BE2C (cell line): Measurements from ENCODE around the gene FGD4.
"Not testable (repeated sequence)": the region's sequence is repeated elsewhere in the genome, so short reads cannot be mapped to it uniquely, and the experiment has no call there.

ENCODE experiments used
- DNase-seq: peaks from one replicate; pipeline ENCODE4 v3.0.0-alpha.2; 2020
- H3K27me3 ChIP-seq: fragments of 250-450 bp; sonication (Bioruptor Pico); 2 replicates; pipeline ENCODE4 v1.5.1; 2020; ENCODE audit warnings: mild to moderate bottlenecking
- H3K36me3 ChIP-seq: fragments of 250-450 bp; sonication (Bioruptor Pico); 2 replicates; pipeline ENCODE4 v1.5.1; 2020; ENCODE audit warnings: mild to moderate bottlenecking
- H3K4me1 ChIP-seq: fragments of 250-450 bp; sonication (Bioruptor Pico); 2 replicates; pipeline ENCODE4 v1.5.1; 2020
- H3K4me3 ChIP-seq: 2 replicates; pipeline ENCODE4 v1.5.1; 2011; ENCODE audit warnings: low read depth, low read length
- H3K9me3 ChIP-seq: fragments of 250-450 bp; sonication (Bioruptor Pico); 2 replicates; pipeline ENCODE4 v1.5.1; 2020
- TF ChIP-seq, protein P1 (sequence below): IDR thresholded peaks from 2 replicates; pipeline ENCODE4 v1.5.1; 2012; ENCODE audit warnings: mild to moderate bottlenecking, low read depth, low read length

FGD4 gene

DNA sequence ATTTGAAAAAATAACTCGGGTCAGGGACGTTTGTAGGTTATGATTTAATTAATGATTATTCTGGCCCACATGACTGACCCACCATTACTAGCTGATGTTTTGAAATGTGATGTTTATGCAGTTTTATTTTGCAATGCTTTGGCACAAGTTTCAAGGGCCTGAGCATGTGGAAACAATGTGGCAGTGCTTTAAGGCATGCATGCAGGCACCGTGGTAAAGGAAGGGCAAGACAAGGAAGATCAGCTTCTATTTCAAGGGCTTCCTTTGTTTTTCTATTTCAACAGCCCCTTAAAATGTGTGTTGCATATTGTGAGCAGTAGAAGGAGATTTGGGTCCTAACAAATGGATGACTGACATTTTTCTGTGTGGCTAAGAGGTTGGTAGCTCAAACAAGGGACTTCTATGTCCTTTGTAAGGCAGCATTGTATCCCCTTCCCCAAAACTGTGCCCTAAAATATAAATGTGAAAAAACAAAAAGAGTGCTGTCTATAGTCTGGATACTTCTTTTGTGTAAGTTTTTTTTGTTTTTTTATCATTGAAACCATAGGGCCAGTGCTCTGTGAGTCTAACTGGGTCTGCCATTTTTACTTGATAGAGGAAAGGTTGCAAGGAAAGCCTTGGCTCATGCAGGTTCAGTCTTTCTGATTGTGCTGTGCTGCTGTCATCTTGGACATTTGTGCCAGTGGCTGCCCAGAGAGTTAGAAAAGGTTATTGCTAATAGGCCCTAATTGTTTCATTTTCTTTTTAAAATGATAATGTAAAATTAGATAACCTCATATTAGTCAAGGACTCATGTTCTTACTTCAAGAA, 103.5 kb downstream of the FGD4 start:
- TF ChIP-seq, protein P1, sequence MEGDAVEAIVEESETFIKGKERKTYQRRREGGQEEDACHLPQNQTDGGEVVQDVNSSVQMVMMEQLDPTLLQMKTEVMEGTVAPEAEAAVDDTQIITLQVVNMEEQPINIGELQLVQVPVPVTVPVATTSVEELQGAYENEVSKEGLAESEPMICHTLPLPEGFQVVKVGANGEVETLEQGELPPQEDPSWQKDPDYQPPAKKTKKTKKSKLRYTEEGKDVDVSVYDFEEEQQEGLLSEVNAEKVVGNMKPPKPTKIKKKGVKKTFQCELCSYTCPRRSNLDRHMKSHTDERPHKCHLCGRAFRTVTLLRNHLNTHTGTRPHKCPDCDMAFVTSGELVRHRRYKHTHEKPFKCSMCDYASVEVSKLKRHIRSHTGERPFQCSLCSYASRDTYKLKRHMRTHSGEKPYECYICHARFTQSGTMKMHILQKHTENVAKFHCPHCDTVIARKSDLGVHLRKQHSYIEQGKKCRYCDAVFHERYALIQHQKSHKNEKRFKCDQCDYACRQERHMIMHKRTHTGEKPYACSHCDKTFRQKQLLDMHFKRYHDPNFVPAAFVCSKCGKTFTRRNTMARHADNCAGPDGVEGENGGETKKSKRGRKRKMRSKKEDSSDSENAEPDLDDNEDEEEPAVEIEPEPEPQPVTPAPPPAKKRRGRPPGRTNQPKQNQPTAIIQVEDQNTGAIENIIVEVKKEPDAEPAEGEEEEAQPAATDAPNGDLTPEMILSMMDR = no peak
- Histone ChIP-seq H3K9me3 (no peaks in the 10 kb centered on the region; the same call in 1 of the 2 replicates), H3K4me1 (peaks cover 7% of the 10 kb centered on the region; the same call in 1 of the 2 replicates), H3K36me3 (no peaks in the 10 kb centered on the region), H3K27me3 (no peaks in the 10 kb centered on the region), H3K4me3 (peak overlapping the region; percentile 77)
- no peak for DNase-seq

DNA sequence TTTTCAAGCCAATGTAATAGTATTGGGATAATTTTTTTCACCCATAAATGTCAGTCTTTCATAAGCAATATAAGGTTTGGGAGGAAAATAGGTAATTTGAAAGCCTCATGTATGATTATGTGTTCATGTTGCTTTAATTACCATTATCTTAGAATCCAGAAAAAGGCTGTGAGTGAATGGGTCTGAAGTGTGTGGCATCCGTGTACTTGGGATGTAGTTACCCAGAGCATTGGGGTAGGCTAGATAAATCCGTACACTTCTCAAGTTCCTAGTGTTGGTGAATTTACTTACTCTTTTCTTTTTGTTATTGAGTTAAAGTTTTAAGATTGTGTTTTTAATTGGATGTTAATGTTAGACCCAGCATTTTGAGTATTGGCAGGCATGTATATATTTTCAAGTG, 104.4 kb downstream of the FGD4 start:
- TF ChIP-seq, protein P1 = no peak
- Histone ChIP-seq H3K27me3 (no peaks in the 10 kb centered on the region), H3K4me1 (peaks cover 7% of the 10 kb centered on the region; the same call in 1 of the 2 replicates), H3K9me3 (no peaks in the 10 kb centered on the region; the same call in 1 of the 2 replicates), H3K4me3 (peak overlapping the region; percentile 77), H3K36me3 (no peaks in the 10 kb centered on the region)
- no peak for DNase-seq

DNA sequence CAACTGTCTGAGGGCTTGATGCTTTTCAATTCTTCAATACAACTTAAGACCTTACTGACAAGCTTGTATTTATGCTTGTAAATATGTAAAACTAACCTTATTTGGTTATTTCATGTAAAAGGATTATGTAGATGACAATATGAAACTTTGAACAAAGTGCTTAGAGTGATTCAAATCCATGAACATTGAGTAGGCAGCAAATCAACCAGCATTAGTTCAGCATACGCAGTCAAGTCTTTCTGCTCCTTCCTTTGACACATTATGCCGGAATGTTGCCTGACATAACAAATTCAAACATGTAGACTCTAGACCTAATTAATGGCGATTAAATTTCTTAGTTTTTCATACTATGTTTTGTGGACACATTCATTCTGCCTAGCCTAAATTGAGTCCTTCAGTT, 105.2 kb downstream of the FGD4 start:
- H3K27me3 ChIP-seq = no peaks in the 10 kb centered on the region
- TF ChIP-seq, protein P1 = no peak
- DNase-seq = no peak
- peaks cover 7% of the 10 kb centered on the region; the same call in 1 of the 2 replicates for H3K4me1 ChIP-seq
- H3K4me3 ChIP-seq = no peak overlapping the region
- no peaks in the 10 kb centered on the region; the same call in 1 of the 2 replicates for H3K9me3 ChIP-seq
- no peaks in the 10 kb centered on the region for H3K36me3 ChIP-seq

DNA sequence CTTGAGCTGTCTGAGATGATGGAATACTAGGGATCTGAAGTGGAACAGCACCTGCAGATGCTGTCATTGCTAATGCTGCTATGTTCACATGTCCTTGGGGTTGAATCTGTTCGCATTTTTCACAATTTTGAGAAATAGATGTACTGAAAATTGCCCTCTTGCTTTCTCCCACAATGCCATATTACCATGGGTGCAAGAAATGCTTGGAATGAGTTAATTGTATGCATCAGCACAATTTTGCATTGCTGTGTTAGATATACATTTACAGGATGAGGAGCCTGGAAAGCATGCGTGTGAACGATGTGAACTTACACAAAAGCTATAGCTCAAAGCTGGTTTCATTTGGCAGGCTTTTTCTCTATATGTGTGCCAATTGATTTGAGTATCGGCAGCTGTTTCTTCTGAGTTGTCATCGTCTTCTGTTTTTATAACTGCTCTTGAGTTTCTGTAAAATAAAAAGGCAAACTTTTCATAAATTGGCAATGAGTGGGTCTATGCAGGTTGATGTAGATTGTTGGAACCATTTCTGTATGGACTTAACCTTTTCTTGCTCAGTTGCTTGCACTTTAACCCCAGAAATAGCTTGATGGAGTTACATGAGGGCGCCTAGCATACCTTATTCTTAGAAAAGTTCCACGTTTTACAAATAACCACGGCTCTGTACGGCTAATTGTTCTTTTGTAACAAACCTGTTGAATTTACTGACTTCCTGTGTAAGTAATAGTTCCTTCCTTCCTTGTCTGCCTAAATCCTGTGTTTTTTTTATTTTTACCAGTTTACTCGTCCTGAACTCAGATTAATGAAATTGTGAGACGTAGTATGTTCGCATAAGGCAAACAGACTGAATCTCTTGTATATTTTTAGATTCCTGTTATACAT, 105.9 kb downstream of the FGD4 start:
- no peak for DNase-seq
- Histone ChIP-seq H3K9me3 (no peaks in the 10 kb centered on the region; the same call in 1 of the 2 replicates), H3K27me3 (no peaks in the 10 kb centered on the region), H3K36me3 (no peaks in the 10 kb centered on the region), H3K4me1 (peaks cover 7% of the 10 kb centered on the region; the same call in 1 of the 2 replicates), H3K4me3 (no peak overlapping the region)
- TF ChIP-seq, protein P1 = no peak

DNA sequence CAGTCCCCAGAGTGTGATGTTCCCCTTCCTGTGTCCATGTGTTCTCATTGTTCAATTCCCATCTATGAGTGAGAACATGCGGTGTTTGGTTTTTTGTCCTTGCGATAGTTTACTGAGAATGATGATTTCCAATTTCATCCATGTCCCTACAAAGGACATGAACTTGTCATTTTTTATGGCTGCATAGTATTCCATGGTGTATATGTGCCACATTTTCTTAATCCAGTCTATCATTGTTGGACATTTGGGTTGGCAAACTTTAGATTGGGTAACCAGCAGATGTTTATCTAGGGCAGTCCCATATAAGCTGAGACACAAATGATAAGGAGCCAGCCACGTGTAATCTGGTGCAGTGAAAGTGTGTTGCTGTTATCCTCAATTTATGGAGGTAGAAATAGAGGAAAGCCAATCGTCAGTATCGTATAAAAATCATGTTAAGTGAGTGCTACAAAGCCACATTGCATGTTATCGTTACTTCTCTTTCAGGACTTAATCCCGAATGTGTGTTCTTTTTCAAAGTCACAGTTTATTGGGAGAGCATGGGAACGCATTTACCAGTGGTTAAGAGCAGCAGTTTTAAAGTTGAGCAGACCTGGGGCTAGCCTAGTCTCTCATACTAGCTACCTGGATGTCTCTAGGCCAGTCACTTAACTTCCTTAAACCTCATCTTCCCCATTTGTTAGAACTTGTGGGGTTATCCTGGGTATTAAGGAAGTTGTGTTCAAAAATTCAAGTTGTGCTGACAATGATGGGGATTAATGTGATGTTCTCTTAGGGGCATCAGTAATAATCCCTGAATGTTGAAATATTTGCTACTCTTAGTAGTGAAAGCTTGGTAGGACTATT, 108.0 kb downstream of the FGD4 start:
- not testable (repeated sequence) for H3K4me1 ChIP-seq, H3K36me3 ChIP-seq

DNA sequence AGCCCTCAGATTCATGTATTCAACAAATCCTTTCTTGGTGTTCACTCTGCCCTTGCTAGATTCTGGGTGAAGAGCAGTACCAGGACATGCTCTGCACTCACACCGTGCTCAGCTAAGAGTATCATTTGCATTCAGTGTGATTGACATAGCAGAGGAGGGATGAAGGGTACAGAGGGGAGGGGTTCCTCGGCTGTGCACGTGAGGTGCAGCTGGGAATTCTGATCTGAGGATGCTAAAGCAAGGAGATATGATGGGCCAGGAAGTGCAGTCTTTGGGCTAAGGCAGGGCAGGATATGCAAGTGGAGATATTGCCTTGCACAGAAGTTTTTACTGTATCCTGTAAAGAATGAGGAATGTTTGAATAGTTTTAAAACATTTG, 108.6 kb downstream of the FGD4 start:
- DNase-seq = no peak
- no peaks in the 10 kb centered on the region for H3K4me1 ChIP-seq
- no peaks in the 10 kb centered on the region for H3K27me3 ChIP-seq
- no peaks in the 10 kb centered on the region for H3K36me3 ChIP-seq
- TF ChIP-seq, protein P1 = no peak
- H3K9me3 ChIP-seq = no peaks in the 10 kb centered on the region
- no peak overlapping the region for H3K4me3 ChIP-seq

More for the DNA sequence above, 108.0 kb downstream of the FGD4 start:
- DNase-seq, H3K27me3 ChIP-seq, H3K4me3 ChIP-seq, H3K9me3 ChIP-seq: not testable (repeated sequence)
